ENCODE measurements around the gene ACSL1. TPM values are rescaled to one million over a fixed set of nuclear protein-coding genes. Genes with fewer than 3 reads are reported as not detected.

Gene ACSL1
- total and polyA plus RNA-seq, 9 of the 15 experiments (the other 6 are each of a cell fraction or from before 2014, with no cell fraction given) = 6.7 to 24.1 (median 15.0) TPM

DNA sequence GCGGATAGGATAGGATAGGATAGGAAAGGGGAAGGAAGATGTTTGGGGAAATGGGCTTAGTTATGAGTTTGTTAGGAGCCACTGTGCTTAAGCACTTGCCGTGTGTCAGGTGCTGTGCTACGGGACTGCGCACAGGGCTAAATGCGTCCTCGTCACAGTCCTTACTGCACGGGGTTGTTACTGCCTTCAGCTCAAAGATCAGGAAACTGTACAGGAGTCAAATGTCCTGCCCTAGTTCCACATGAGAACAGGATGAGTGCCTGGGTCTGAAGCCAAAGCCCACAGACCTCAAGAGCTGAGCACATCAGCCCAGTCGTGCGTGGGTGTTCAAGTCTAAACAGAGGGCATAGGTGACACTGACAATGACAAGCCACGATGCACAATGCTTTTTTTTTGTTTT, 15.0 kb downstream of the ACSL1 start:
- in situ Hi-C loops (cut with MboI) (no loop called here), intact Hi-C loops (cut with micrococcal nuclease) (no loop called here)
- no peak overlapping the region for H3K9ac ChIP-seq (ENCODE audit: insufficient read depth in 1 of 2, low read depth in 2 of 2, low read length in 2 of 2)
- no peaks in the 10 kb centered on the region for H3K9me3 ChIP-seq (replicated peaks; ENCODE audit: control insufficient read depth, insufficient read depth, low read depth, low read length)
- H2AFZ ChIP-seq (ENCODE audit: low read depth, low read length) = no peak overlapping the region
- H3K4me3 ChIP-seq = no peak overlapping the region
- WGBS (ENCODE audit: insufficient coverage, low coverage, missing lambda C conversion rate) = 81% methylated on average over 10 of the region's 10 CpGs
- no peaks in the 10 kb centered on the region for H3K9me1 ChIP-seq (ENCODE audit: control insufficient read depth, insufficient read depth, low read length)
- H3K27ac ChIP-seq (ENCODE audit: extremely low read depth, low read depth, low read length) = no peak overlapping the region
- peaks cover 2% of the 10 kb centered on the region; the same call in 1 of the 3 replicates for H3K79me2 ChIP-seq (ENCODE audit: control insufficient read depth, insufficient read depth, low read length)
- CTCF ChIA-PET (ENCODE audit: low intra/inter-chr PET ratio) = no interaction called here
- peaks cover 17 to 50% of the 10 kb centered on the region in 2 experiments for H3K4me1 ChIP-seq (replicated peaks in 1 of 2; ENCODE audit: control insufficient read depth in 2 of 2, insufficient read depth in 2 of 2, low read length in 2 of 2)
- H3K36me3 ChIP-seq (ENCODE audit: control insufficient read depth, insufficient read depth, low read length) = no peaks in the 10 kb centered on the region
- no peaks in the 10 kb centered on the region for H3K27me3 ChIP-seq (ENCODE audit: control insufficient read depth in 2 of 2, insufficient read depth in 2 of 2, low read length in 2 of 2)
- H4K20me1 ChIP-seq (replicated peaks; ENCODE audit: control insufficient read depth, insufficient read depth, low read length) = no peaks in the 10 kb centered on the region; the same call in 1 of the 2 replicates
- POLR2A ChIA-PET = interaction anchor here (0.8 kb wide), 1 partner anchor 10 kb away, joined by 3 read pairs; no protein-coding TSS in a partner anchor
- no peak for ATAC-seq
- TF ChIP-seq MCM2 (IDR thresholded peaks at IDR 0.05; ENCODE audit: low read depth) = no peak
- TF ChIP-seq NFIC (IDR thresholded peaks at IDR 0.05) = no peak
- no peak for TF ChIP-seq TEAD1 (CRISPR knock-in tag; IDR thresholded peaks at IDR 0.05)
- TF ChIP-seq YBX1 (IDR thresholded peaks at IDR 0.05) = no peak
- TF ChIP-seq, protein P1, sequence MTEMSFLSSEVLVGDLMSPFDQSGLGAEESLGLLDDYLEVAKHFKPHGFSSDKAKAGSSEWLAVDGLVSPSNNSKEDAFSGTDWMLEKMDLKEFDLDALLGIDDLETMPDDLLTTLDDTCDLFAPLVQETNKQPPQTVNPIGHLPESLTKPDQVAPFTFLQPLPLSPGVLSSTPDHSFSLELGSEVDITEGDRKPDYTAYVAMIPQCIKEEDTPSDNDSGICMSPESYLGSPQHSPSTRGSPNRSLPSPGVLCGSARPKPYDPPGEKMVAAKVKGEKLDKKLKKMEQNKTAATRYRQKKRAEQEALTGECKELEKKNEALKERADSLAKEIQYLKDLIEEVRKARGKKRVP (CRISPR knock-in tag; IDR thresholded peaks at IDR 0.05) = no peak
- TF ChIP-seq RBFOX2 (IDR thresholded peaks at IDR 0.05; ENCODE audit: low read depth, low read length) = no peak
- no peak for TF ChIP-seq ZNF717 (CRISPR knock-in tag; IDR thresholded peaks at IDR 0.05)
- TF ChIP-seq PCBP2 (IDR thresholded peaks at IDR 0.05; ENCODE audit: low read depth, low read length, poor library complexity, severe bottlenecking) = no peak
- no peak overlapping the region for H3K4me2 ChIP-seq (ENCODE audit: insufficient read depth, low read length)
- no TSS peak for BruUV-seq (replicated peaks)
- DNase-seq (ENCODE audit: extremely low read depth in 1 of 4, low spot score in 3 of 4) = no peak
- FAIRE-seq = no peak

Measured in K562 (cell line).